HCT116 (cell line): ENCODE measurements around the gene ERLEC1. TPM values are rescaled to one million over a fixed set of nuclear protein-coding genes. Genes with fewer than 3 reads are reported as not detected.

ENCODE experiments used
- ATAC-seq: fragments of 200-7000 bp; cut with Tn5 transposase; 2 replicates; pipeline ENCODE4 v1.9.1; 2020; ENCODE audit warnings: mild to moderate bottlenecking, moderate library complexity
- BruUV-seq: library from RNA; stranded (reverse); fragments of 400-500 nt; replicated peaks from 2 replicates; lab custom pipeline; 2021; lab: Mats Ljungman, UMichigan
- CTCF ChIA-PET: fragments of 300-600 bp; sonication (Branson Sonifier 250); formaldehyde crosslinking; loops from one replicate; lab custom pipeline; 2021; ENCODE audit warnings: antibody characterized with exemption; lab: Charles Lee
- POLR2A ChIA-PET: fragments of 300-600, 350-600 bp; sonication (Branson Sonifier 250); formaldehyde crosslinking; loops from one replicate; lab custom pipeline; 2021; ENCODE audit warnings: antibody characterized with exemption; lab: Charles Lee
- RAD21 ChIA-PET, 2 experiments: fragments of 300-600 bp; sonication (Branson Sonifier 250); formaldehyde crosslinking; loops; one replicate each; lab custom pipeline; 2023; ENCODE audit warnings: low total read pairs in 2 of 2; ENCODE audit not compliant: uncharacterized antibody in 2 of 2, unreplicated experiment in 2 of 2, low non-redundant PET in 1 of 2; lab: Charles Lee
- DNase-seq: peaks from one replicate; pipeline ENCODE4 v3.0.0-alpha.2; 2010; ENCODE audit warnings: low read depth, low spot score
- H2AFZ ChIP-seq: fragments of 200-600 bp; shearing (Covaris generic), sonication (generic); 2 replicates; pipeline ENCODE4 v1.6.1; 2017; ENCODE audit warnings: low read depth, mixed run types, mixed read lengths, antibody characterized with exemption, low read length; ENCODE audit not compliant: poor library complexity, severe bottlenecking
- H3K27ac ChIP-seq: 2 replicates; pipeline ENCODE4 v1.5.1; 2012; ENCODE audit warnings: low read depth, low read length
- H3K27me3 ChIP-seq: fragments of 200-600 bp; sonication (generic); 2 replicates; pipeline ENCODE4 v1.6.1; 2016; ENCODE audit warnings: mixed run types, low read length, mixed read lengths; ENCODE audit not compliant: insufficient read depth
- H3K36me3 ChIP-seq, 2 experiments: fragments of 200-500 bp in 1 of 2; fragments of 200-600 bp in 1 of 2; sonication (Bioruptor generic) in 1 of 2; sonication (generic) in 1 of 2; 2 replicates each; pipeline versions ENCODE4 v1.5.1 to v1.6.1; 2014 to 2016; ENCODE audit warnings: low read length in 2 of 2, inconsistent platforms in 1 of 2, mixed read lengths in 1 of 2, mixed run types in 1 of 2; ENCODE audit not compliant: insufficient read depth in 2 of 2, control insufficient read depth in 1 of 2
- H3K4me1 ChIP-seq, 2 experiments: fragments of 200-600 bp in 1 of 2; sonication (generic) in 1 of 2; 2 replicates each; pipeline versions ENCODE4 v1.5.1 to v1.6.1; 2012 to 2017; ENCODE audit warnings: low read length in 2 of 2, inconsistent platforms in 1 of 2, mild to moderate bottlenecking in 1 of 2, mixed read lengths in 1 of 2, mixed run types in 1 of 2, moderate library complexity in 1 of 2; ENCODE audit not compliant: insufficient read depth in 2 of 2, control insufficient read depth in 1 of 2
- H3K4me2 ChIP-seq: fragments of 200-600 bp; sonication (generic); 2 replicates; pipeline ENCODE4 v1.6.1; 2017; ENCODE audit warnings: mixed run types, low read length, mixed read lengths
- H3K4me3 ChIP-seq, 2 experiments: fragments of 200-600 bp in 1 of 2; sonication (generic) in 1 of 2; replicated peaks in 1 of 2; 2 replicates each; pipeline ENCODE4 v1.5.1; 2011 to 2016; ENCODE audit warnings: low read length in 2 of 2, control low read depth in 1 of 2, low read depth in 1 of 2, mild to moderate bottlenecking in 1 of 2, mixed read lengths in 1 of 2, mixed run types in 1 of 2
- H3K79me2 ChIP-seq: fragments of 200-600 bp; sonication (generic); 2 replicates; pipeline ENCODE4 v1.6.1; 2017; ENCODE audit warnings: mild to moderate bottlenecking, mixed run types, low read length, moderate library complexity, mixed read lengths; ENCODE audit not compliant: insufficient read depth
- H3K9ac ChIP-seq: fragments of 200-600 bp; sonication (generic); 2 replicates; pipeline ENCODE4 v1.6.1; 2016; ENCODE audit warnings: low read length, mixed read lengths
- H3K9me2 ChIP-seq: fragments of 200-600 bp; sonication (generic), shearing (Covaris generic); 2 replicates; pipeline ENCODE4 v1.6.1; 2017; ENCODE audit warnings: mixed run types, mild to moderate bottlenecking, moderate library complexity; ENCODE audit not compliant: insufficient read depth
- H3K9me3 ChIP-seq, 2 experiments: fragments of 200-500 bp in 1 of 2; fragments of 200-600 bp in 1 of 2; sonication (Bioruptor generic) in 1 of 2; sonication (generic) in 1 of 2; 2 replicates each; pipeline ENCODE4 v1.6.1; 2014 to 2017; ENCODE audit warnings: low read length in 2 of 2, mixed read lengths in 2 of 2, inconsistent platforms in 1 of 2, low read depth in 1 of 2, mild to moderate bottlenecking in 1 of 2, mixed run types in 1 of 2, moderate library complexity in 1 of 2; ENCODE audit not compliant: control insufficient read depth in 1 of 2, insufficient read depth in 1 of 2
- H4K20me1 ChIP-seq: fragments of 200-600 bp; sonication (generic), shearing (Covaris generic); 2 replicates; pipeline ENCODE4 v1.6.1; 2017; ENCODE audit warnings: mixed run types, mild to moderate bottlenecking, moderate library complexity; ENCODE audit not compliant: insufficient read depth
- EGR1 ChIP-seq: IDR thresholded peaks from 2 replicates; pipeline ENCODE4 v1.6.1; 2012; ENCODE audit warnings: low read depth
- EZH2 ChIP-seq: fragments of 200-600 bp; sonication (generic); IDR thresholded peaks from 2 replicates; pipeline ENCODE4 v1.6.1; 2017; ENCODE audit warnings: antibody characterized with exemption, mixed run types
- REST ChIP-seq: IDR thresholded peaks from 2 replicates; pipeline ENCODE4 v1.6.1; 2012; ENCODE audit warnings: low read depth
- SP1 ChIP-seq: IDR thresholded peaks from 2 replicates; pipeline ENCODE4 v1.6.1; 2012; ENCODE audit warnings: low read depth
- SRF ChIP-seq: IDR thresholded peaks from 2 replicates; pipeline ENCODE4 v1.6.1; 2012; ENCODE audit warnings: low read depth
- YY1 ChIP-seq: IDR thresholded peaks from 2 replicates; pipeline ENCODE4 v1.6.1; 2011; ENCODE audit warnings: low read length, low read depth, moderate library complexity, mild to moderate bottlenecking; ENCODE audit not compliant: insufficient replicate concordance; ENCODE audit errors: extremely low read depth
- intact Hi-C: fragments of 100-400 bp; cut with micrococcal nuclease; formaldehyde crosslinking; loops from 2 replicates; pipeline ENCODE4 v1.10.0; 2022
- total RNA-seq: library from RNA; stranded (reverse); gene quantifications from one replicate; pipeline ENCODE4 v1.2.1, GENCODE V29; 2021; ENCODE audit not compliant: unreplicated experiment
- TF ChIP-seq, protein P1 (sequence below): IDR thresholded peaks from 2 replicates; pipeline ENCODE4 v1.6.1; 2011; ENCODE audit warnings: mild to moderate bottlenecking, low read length, moderate library complexity; ENCODE audit not compliant: insufficient replicate concordance; ENCODE audit errors: extremely low read depth
- TF ChIP-seq, protein P2 (sequence below): IDR thresholded peaks from 2 replicates; pipeline ENCODE4 v1.6.1; 2012

Gene ERLEC1
- total RNA-seq, 1 experiment from 2014 or later = 26.9 TPM

- TF ChIP-seq, protein P1, sequence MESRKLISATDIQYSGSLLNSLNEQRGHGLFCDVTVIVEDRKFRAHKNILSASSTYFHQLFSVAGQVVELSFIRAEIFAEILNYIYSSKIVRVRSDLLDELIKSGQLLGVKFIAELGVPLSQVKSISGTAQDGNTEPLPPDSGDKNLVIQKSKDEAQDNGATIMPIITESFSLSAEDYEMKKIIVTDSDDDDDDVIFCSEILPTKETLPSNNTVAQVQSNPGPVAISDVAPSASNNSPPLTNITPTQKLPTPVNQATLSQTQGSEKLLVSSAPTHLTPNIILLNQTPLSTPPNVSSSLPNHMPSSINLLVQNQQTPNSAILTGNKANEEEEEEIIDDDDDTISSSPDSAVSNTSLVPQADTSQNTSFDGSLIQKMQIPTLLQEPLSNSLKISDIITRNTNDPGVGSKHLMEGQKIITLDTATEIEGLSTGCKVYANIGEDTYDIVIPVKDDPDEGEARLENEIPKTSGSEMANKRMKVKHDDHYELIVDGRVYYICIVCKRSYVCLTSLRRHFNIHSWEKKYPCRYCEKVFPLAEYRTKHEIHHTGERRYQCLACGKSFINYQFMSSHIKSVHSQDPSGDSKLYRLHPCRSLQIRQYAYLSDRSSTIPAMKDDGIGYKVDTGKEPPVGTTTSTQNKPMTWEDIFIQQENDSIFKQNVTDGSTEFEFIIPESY = no peak
- TF ChIP-seq YY1 = no peak
- TF ChIP-seq, all 23 proteins: peak for 0
These were observed 32.8 kb downstream of the ERLEC1 start (continued) for GRCh38 chr2:53819634-53820033.

DNA sequence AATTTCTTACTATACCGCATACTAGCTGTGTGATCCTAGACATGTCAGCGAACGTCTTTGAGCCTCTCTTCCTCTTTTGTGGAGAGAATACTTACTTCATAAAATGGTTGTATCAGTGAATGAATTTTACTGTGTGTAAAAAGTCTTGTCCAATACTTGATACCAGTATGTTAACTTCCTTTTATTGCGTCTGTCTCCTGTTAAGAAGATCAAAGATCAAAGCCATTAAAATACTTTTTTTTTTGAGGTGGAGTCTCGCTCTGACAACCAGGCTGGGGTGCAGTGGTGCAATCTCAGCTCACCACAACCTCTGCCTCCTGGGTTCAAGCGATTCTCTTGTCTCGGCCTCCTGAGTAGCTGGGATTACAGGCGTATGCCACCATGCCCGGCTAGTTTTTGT lies 33.2 kb downstream of the ERLEC1 start:
- Histone ChIP-seq H2AFZ (no peak overlapping the region), H3K9ac (no peak overlapping the region), H3K27ac (no peak overlapping the region), H3K9me3 (no peaks in the 10 kb centered on the region), H4K20me1 (no peaks in the 10 kb centered on the region), H3K36me3 (peaks cover 0 to 6% of the 10 kb centered on the region in 2 experiments; a peak in 2 of 4 replicates), H3K27me3 (no peaks in the 10 kb centered on the region), H3K4me2 (no peak overlapping the region), H3K79me2 (no peaks in the 10 kb centered on the region), H3K9me2 (no peaks in the 10 kb centered on the region), H3K4me3 (no peak overlapping the region), H3K4me1 (no peaks in the 10 kb centered on the region)
- ChIA-PET RAD21 (no interaction called here), POLR2A (no interaction called here), CTCF (no interaction called here)
- BruUV-seq = no TSS peak
- intact Hi-C loops = no loop called here
- no peak for TF ChIP-seq EGR1
- no peak for TF ChIP-seq SRF
- TF ChIP-seq, protein P2, sequence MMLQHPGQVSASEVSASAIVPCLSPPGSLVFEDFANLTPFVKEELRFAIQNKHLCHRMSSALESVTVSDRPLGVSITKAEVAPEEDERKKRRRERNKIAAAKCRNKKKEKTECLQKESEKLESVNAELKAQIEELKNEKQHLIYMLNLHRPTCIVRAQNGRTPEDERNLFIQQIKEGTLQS = no peak
- TF ChIP-seq SP1 = no peak
- TF ChIP-seq REST = no peak
- no peak for TF ChIP-seq YY1
- TF ChIP-seq EZH2 = no peak
- TF ChIP-seq, protein P1 = no peak
- ATAC-seq (no peak), DNase-seq (no peak)
